IMR-90 (cell line): ENCODE measurements around the gene TBCK. TPM values are rescaled to one million over a fixed set of nuclear protein-coding genes. Genes with fewer than 3 reads are reported as not detected.

ENCODE experiments used
- ATAC-seq: fragments of 200-7000 bp; cut with Tn5 transposase; 2 replicates; pipeline ENCODE4 v1.9.1; 2020; ENCODE audit warnings: low read depth, mild to moderate bottlenecking, moderate library complexity
- BruUV-seq: library from RNA; stranded (reverse); fragments of 400-500 nt; replicated peaks from 2 replicates; lab custom pipeline; 2021; lab: Mats Ljungman, UMichigan
- CTCF ChIA-PET: fragments of 300-600 bp; formaldehyde crosslinking; extraction: SDS; loops from one replicate; lab custom pipeline; 2021; ENCODE audit warnings: antibody characterized with exemption; lab: Yijun Ruan, JAX
- POLR2A ChIA-PET: fragments of 300-600 bp; sonication (Branson Sonifier 250); formaldehyde crosslinking; loops from one replicate; lab custom pipeline; 2022; ENCODE audit warnings: antibody characterized with exemption; ENCODE audit not compliant: unreplicated experiment; lab: Charles Lee
- DNase-seq: peaks from one replicate; pipeline ENCODE4 v3.0.0; 2013
- H2AFZ ChIP-seq: replicated peaks from 2 replicates; pipeline ENCODE3; 2013; ENCODE audit warnings: low read length, mild to moderate bottlenecking; ENCODE audit not compliant: poor library complexity
- H2AK5ac ChIP-seq: 2 replicates; pipeline ENCODE4 v1.6.1; 2013; ENCODE audit warnings: low read depth, low read length, inconsistent platforms
- H2AK9ac ChIP-seq: replicated peaks from 2 replicates; pipeline ENCODE3; 2013; ENCODE audit warnings: mild to moderate bottlenecking, low read depth, low read length, moderate library complexity; ENCODE audit not compliant: poor library complexity
- H2BK120ac ChIP-seq: 2 replicates; pipeline ENCODE4 v1.6.1; 2013; ENCODE audit warnings: low read depth, low read length, inconsistent platforms
- H2BK15ac ChIP-seq: 3 replicates; pipeline ENCODE4 v1.6.1; 2013; ENCODE audit warnings: low read depth, low read length, inconsistent platforms
- H2BK20ac ChIP-seq: 2 replicates; pipeline ENCODE4 v1.6.1; 2013; ENCODE audit warnings: low read depth, mild to moderate bottlenecking, inconsistent platforms, low read length, moderate library complexity
- H2BK5ac ChIP-seq: 2 replicates; pipeline ENCODE4 v1.6.1; 2013; ENCODE audit warnings: mild to moderate bottlenecking, low read depth, low read length, inconsistent platforms; ENCODE audit not compliant: poor library complexity, severe bottlenecking
- H3K14ac ChIP-seq: replicated peaks from 2 replicates; pipeline ENCODE4 v1.6.1; 2013; ENCODE audit warnings: low read depth, low read length, inconsistent platforms
- H3K18ac ChIP-seq: 2 replicates; pipeline ENCODE4 v1.6.1; 2013; ENCODE audit warnings: low read depth, low read length, control low read depth
- H3K23ac ChIP-seq: 2 replicates; pipeline ENCODE4 v1.6.1; 2013; ENCODE audit warnings: low read depth, low read length, inconsistent platforms
- H3K27ac ChIP-seq: 2 replicates; pipeline ENCODE4 v1.5.1; 2013; ENCODE audit warnings: mild to moderate bottlenecking, control low read depth, low read length; ENCODE audit not compliant: insufficient read depth
- H3K27me3 ChIP-seq: 2 replicates; pipeline ENCODE4 v1.6.1; 2013; ENCODE audit warnings: low read length; ENCODE audit not compliant: control insufficient read depth, insufficient read depth
- H3K36me3 ChIP-seq: 2 replicates; pipeline ENCODE4 v1.6.1; 2013; ENCODE audit warnings: low read length, mixed read lengths; ENCODE audit not compliant: control insufficient read depth, insufficient read depth
- H3K4ac ChIP-seq: 2 replicates; pipeline ENCODE4 v1.6.1; 2013; ENCODE audit warnings: low read depth, low read length, inconsistent platforms
- H3K4me1 ChIP-seq: 2 replicates; pipeline ENCODE4 v1.6.1; 2013; ENCODE audit warnings: low read length, mixed read lengths; ENCODE audit not compliant: control insufficient read depth, insufficient read depth
- H3K4me2 ChIP-seq: 2 replicates; pipeline ENCODE4 v1.6.1; 2013; ENCODE audit warnings: low read depth, mild to moderate bottlenecking, control low read depth, low read length, moderate library complexity
- H3K4me3 ChIP-seq: 2 replicates; pipeline ENCODE4 v1.5.1; 2013; ENCODE audit warnings: low read depth, mild to moderate bottlenecking, control low read depth, low read length, moderate library complexity; ENCODE audit not compliant: insufficient read depth
- H3K56ac ChIP-seq: 2 replicates; pipeline ENCODE4 v1.6.1; 2013; ENCODE audit warnings: low read length, inconsistent platforms; ENCODE audit not compliant: insufficient read depth; ENCODE audit errors: extremely low read depth
- H3K79me1 ChIP-seq, 2 experiments: 2 replicates each; pipeline ENCODE4 v1.6.1; 2013; ENCODE audit warnings: low read length in 2 of 2, inconsistent platforms in 1 of 2, low read depth in 1 of 2
- H3K9ac ChIP-seq: 2 replicates; pipeline ENCODE4 v1.6.1; 2013; ENCODE audit warnings: low read depth, low read length, control low read depth
- H3K9me1 ChIP-seq: 2 replicates; pipeline ENCODE4 v1.6.1; 2013; ENCODE audit warnings: low read length, inconsistent platforms; ENCODE audit not compliant: insufficient read depth
- H3K9me3 ChIP-seq: 2 replicates; pipeline ENCODE4 v1.6.1; 2013; ENCODE audit warnings: low read length; ENCODE audit not compliant: control insufficient read depth, insufficient read depth
- H4K20me1 ChIP-seq: 2 replicates; pipeline ENCODE4 v1.6.1; 2013; ENCODE audit warnings: low read length, inconsistent platforms; ENCODE audit not compliant: insufficient read depth
- H4K5ac ChIP-seq: 2 replicates; pipeline ENCODE4 v1.6.1; 2013; ENCODE audit warnings: mild to moderate bottlenecking, low read depth, low read length, control low read depth
- H4K8ac ChIP-seq, 2 experiments: 2 replicates each; pipeline ENCODE4 v1.6.1; 2013; ENCODE audit warnings: low read depth in 2 of 2, low read length in 2 of 2, control low read depth in 1 of 2, inconsistent platforms in 1 of 2
- H4K91ac ChIP-seq: 2 replicates; pipeline ENCODE4 v1.6.1; 2013; ENCODE audit warnings: low read depth, low read length, inconsistent platforms; ENCODE audit not compliant: insufficient read depth
- BHLHE40 ChIP-seq: fragments of 150-350 bp; IDR thresholded peaks from 2 replicates; pipeline ENCODE4 v1.6.1; 2016; ENCODE audit warnings: mild to moderate bottlenecking, low read depth, low read length
- CEBPB ChIP-seq: IDR thresholded peaks from 2 replicates; pipeline ENCODE4 v1.6.1; 2012; ENCODE audit warnings: low read depth, low read length, improper control_type of control experiment
- CHD1 ChIP-seq: IDR thresholded peaks from 2 replicates; pipeline ENCODE4 v1.6.1; 2012; ENCODE audit warnings: low read depth, low read length, improper control_type of control experiment
- FOS ChIP-seq: fragments of 150-350 bp; IDR thresholded peaks from 2 replicates; pipeline ENCODE4 v1.6.1; 2016; ENCODE audit warnings: low read depth, low read length
- MAFK ChIP-seq: IDR thresholded peaks from 2 replicates; pipeline ENCODE4 v1.6.1; 2012; ENCODE audit warnings: low read depth, low read length, improper control_type of control experiment
- MAZ ChIP-seq: IDR thresholded peaks from 2 replicates; pipeline ENCODE4 v1.6.1; 2012; ENCODE audit warnings: low read depth, mild to moderate bottlenecking, low read length, improper control_type of control experiment, moderate library complexity, borderline replicate concordance
- MXI1 ChIP-seq: IDR thresholded peaks from 2 replicates; pipeline ENCODE4 v1.6.1; 2012; ENCODE audit warnings: low read depth, mild to moderate bottlenecking, low read length, moderate library complexity, borderline replicate concordance
- POLR2A ChIP-seq: IDR thresholded peaks from 2 replicates; pipeline ENCODE4 v1.6.1; 2012; ENCODE audit warnings: mild to moderate bottlenecking, low read depth, low read length
- RCOR1 ChIP-seq: IDR thresholded peaks from 2 replicates; pipeline ENCODE4 v1.6.1; 2012; ENCODE audit warnings: mild to moderate bottlenecking, low read length, improper control_type of control experiment; ENCODE audit not compliant: insufficient replicate concordance
- SMC3 ChIP-seq: fragments of 150-350 bp; IDR thresholded peaks from 2 replicates; pipeline ENCODE4 v1.6.1; 2016; ENCODE audit warnings: low read depth, mild to moderate bottlenecking, antibody characterized with exemption, low read length, moderate library complexity
- USF2 ChIP-seq: fragments of 150-350 bp; IDR thresholded peaks from 2 replicates; pipeline ENCODE4 v1.6.1; 2017; ENCODE audit warnings: mild to moderate bottlenecking, antibody characterized with exemption, low read length, low read depth
- WGBS, 2 experiments: methylation state at CpG; one replicate each; pipeline versions ENCODE4 v1.1.5 to v1.1.7; 2013; ENCODE audit warnings: missing lambda C conversion rate in 2 of 2; ENCODE audit not compliant: insufficient read length in 1 of 2; ENCODE audit errors: extremely low coverage in 2 of 2; 5-methylcytosine and 5-hydroxymethylcytosine counted together
- dilution Hi-C: fragments of 300-500 bp; cut with HindIII; formaldehyde crosslinking; loops from one replicate; pipeline ENCODE4 v1.14.3; 2018; ENCODE audit warnings: low sequenced_read_pairs; ENCODE audit not compliant: unreplicated experiment
- in situ Hi-C: fragments of 300-500 bp; cut with MboI; formaldehyde crosslinking; loops from 3 replicates; pipeline ENCODE4 v1.14.3; 2019; ENCODE audit warnings: low sequenced_read_pairs, inconsistent platforms, mixed read lengths
- intact Hi-C: fragments of 100-400 bp; cut with micrococcal nuclease; formaldehyde crosslinking; loops from 2 replicates; pipeline ENCODE4 v1.10.0; 2022
- polyA plus RNA-seq, 3 experiments: library from polyadenylated mRNA; depleted of rRNA; stranded (reverse); fragments of >200 nt; gene quantifications; 2 replicates each; pipeline ENCODE4 v1.2.3, GENCODE V29; 2012; ENCODE audit warnings: low replicate concordance in 1 of 3
- total RNA-seq: library from RNA; depleted of rRNA; stranded (reverse); fragments of >200 nt; gene quantifications from 2 replicates; pipeline ENCODE4 v1.2.3, GENCODE V29; 2012
- TF ChIP-seq, protein P1 (sequence below): fragments of 150-350 bp; IDR thresholded peaks from 2 replicates; pipeline ENCODE4 v1.6.1; 2016; ENCODE audit warnings: low read depth, mild to moderate bottlenecking, low read length, moderate library complexity, borderline replicate concordance

The TBCK gene
- total and polyA plus RNA-seq, 2 of the 4 experiments (the other 2 are of a cell fraction), result 10.7 to 29.9 TPM

- ChIA-PET CTCF (no interaction called here), POLR2A (no interaction called here)
- H3K36me3 ChIP-seq, result peaks cover 16% of the 10 kb centered on the region
- DNase-seq, result no peak
- H2BK120ac ChIP-seq, result no peak overlapping the region
- H2AK9ac ChIP-seq, result no peak overlapping the region
- H3K9ac ChIP-seq, result no peak overlapping the region
- H3K9me3 ChIP-seq, result peaks cover 15% of the 10 kb centered on the region
- H4K5ac ChIP-seq, result no peak overlapping the region
- BruUV-seq, result no TSS peak
- H2AK5ac ChIP-seq, result no peak overlapping the region
- no peaks in the 10 kb centered on the region for H3K27me3 ChIP-seq
- no peak overlapping the region for H2BK15ac ChIP-seq
- no peak overlapping the region for H3K18ac ChIP-seq
- ATAC-seq, result no peak
- H3K4me1 ChIP-seq, result no peaks in the 10 kb centered on the region
- dilution Hi-C loops (no loop called here), in situ Hi-C loops (no loop called here), intact Hi-C loops (no loop called here)
- no peak overlapping the region for H2BK20ac ChIP-seq
- no peak overlapping the region for H3K23ac ChIP-seq
- H2BK5ac ChIP-seq, result no peak overlapping the region
- no peaks in the 10 kb centered on the region for H3K9me1 ChIP-seq
- H4K20me1 ChIP-seq, result no peaks in the 10 kb centered on the region
- H3K56ac ChIP-seq, result no peak overlapping the region
- no peak overlapping the region for H4K8ac ChIP-seq
- no peak overlapping the region for H4K91ac ChIP-seq
- no peak overlapping the region for H3K4me3 ChIP-seq
- H3K27ac ChIP-seq, result no peak overlapping the region
- H2AFZ ChIP-seq, result no peak overlapping the region
- TF ChIP-seq, protein P1, sequence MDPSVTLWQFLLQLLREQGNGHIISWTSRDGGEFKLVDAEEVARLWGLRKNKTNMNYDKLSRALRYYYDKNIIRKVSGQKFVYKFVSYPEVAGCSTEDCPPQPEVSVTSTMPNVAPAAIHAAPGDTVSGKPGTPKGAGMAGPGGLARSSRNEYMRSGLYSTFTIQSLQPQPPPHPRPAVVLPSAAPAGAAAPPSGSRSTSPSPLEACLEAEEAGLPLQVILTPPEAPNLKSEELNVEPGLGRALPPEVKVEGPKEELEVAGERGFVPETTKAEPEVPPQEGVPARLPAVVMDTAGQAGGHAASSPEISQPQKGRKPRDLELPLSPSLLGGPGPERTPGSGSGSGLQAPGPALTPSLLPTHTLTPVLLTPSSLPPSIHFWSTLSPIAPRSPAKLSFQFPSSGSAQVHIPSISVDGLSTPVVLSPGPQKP, result no peak
- TF ChIP-seq USF2 (no peak), FOS (no peak), BHLHE40 (no peak), MAFK (no peak), RCOR1 (no peak), SMC3 (no peak), MAZ (no peak), CEBPB (no peak), CHD1 (no peak), MXI1 (no peak), POLR2A (no peak)
- H3K79me1 ChIP-seq, result no peaks in the 10 kb centered on the region
- H3K14ac ChIP-seq, result no peak overlapping the region
- H3K4me2 ChIP-seq, result no peak overlapping the region
- WGBS, 2 experiments, result 60% methylated on average over 2 of the region's 24 CpGs; no CpG with 5 or more reads in 1 of the 2 experiments
- H3K4ac ChIP-seq, result no peak overlapping the region
Measured at GRCh38 chr4:106092361-106093040, 223.5 kb downstream of the TBCK start.
